GM18909 (cell line): Measurements from ENCODE around the gene GDPD3.

Source experiments
- ATAC-seq: cut with Tn5 transposase; IDR thresholded peaks from one replicate; pipeline ENCODE4 v1.9.1; 2021; ENCODE audit warnings: mild to moderate bottlenecking; ENCODE audit not compliant: unreplicated experiment, poor library complexity

Gene GDPD3

GRCh38 chr16:30113031-30113710 lies at the start of gene GDPD3:
Gene GDPD3, minus strand, starts transcription at chr16:30113537. Its CDS starts 59 bp downstream, at chr16:30113478.
- no peak for ATAC-seq

- no peak for ATAC-seq
Observed at GRCh38 chr16:30157214-30157613, 43.9 kb upstream of the GDPD3 start.

GRCh38 chr16:30155188-30155587 lies 41.9 kb upstream of the GDPD3 start:
- no peak for ATAC-seq

- no peak for ATAC-seq
Observed at GRCh38 chr16:30152517-30152916, 39.2 kb upstream of the GDPD3 start.

- no peak for ATAC-seq
Observed at GRCh38 chr16:30151091-30151490, 37.8 kb upstream of the GDPD3 start.

- ATAC-seq: no peak
Observed at GRCh38 chr16:30149250-30149930, 36.1 kb upstream of the GDPD3 start.

GRCh38 chr16:30147843-30148510 lies 34.6 kb upstream of the GDPD3 start:
- ATAC-seq: no peak

GRCh38 chr16:30145657-30146056 lies 32.3 kb upstream of the GDPD3 start:
- no peak for ATAC-seq

GRCh38 chr16:30144917-30145316 lies 31.6 kb upstream of the GDPD3 start:
- ATAC-seq: no peak

GRCh38 chr16:30144017-30144416 lies 30.7 kb upstream of the GDPD3 start:
- no peak for ATAC-seq

- no peak for ATAC-seq
Observed at GRCh38 chr16:30143347-30143702, 30.0 kb upstream of the GDPD3 start.

- no peak for ATAC-seq
Observed at GRCh38 chr16:30142672-30143346, 29.5 kb upstream of the GDPD3 start.

GRCh38 chr16:30141750-30142149 lies 28.4 kb upstream of the GDPD3 start:
- ATAC-seq: no peak

- ATAC-seq: no peak
Observed at GRCh38 chr16:30139583-30140481, 26.5 kb upstream of the GDPD3 start.

- no peak for ATAC-seq
Observed at GRCh38 chr16:30137897-30138296, 24.6 kb upstream of the GDPD3 start.

- ATAC-seq: no peak
Observed at GRCh38 chr16:30136971-30137605, 23.8 kb upstream of the GDPD3 start.

GRCh38 chr16:30132591-30132990 lies 19.3 kb upstream of the GDPD3 start:
- no peak for ATAC-seq

- no peak for ATAC-seq
Observed at GRCh38 chr16:30131869-30132475, 18.6 kb upstream of the GDPD3 start.

GRCh38 chr16:30127993-30128392 lies 14.7 kb upstream of the GDPD3 start:
- ATAC-seq: no peak
